CD4-positive, alpha-beta T cell treated with Interleukin-10 for 1 hour (primary cell): ENCODE results near the gene VSIG10L2.
"Not testable (repeated sequence)": the region's sequence is repeated elsewhere in the genome, so short reads cannot be mapped to it uniquely, and the experiment has no call there.

ENCODE experiments used
- DNase-seq: peaks from one replicate; pipeline ENCODE4 v3.0.0-alpha.2; 2020

The VSIG10L2 gene

DNA sequence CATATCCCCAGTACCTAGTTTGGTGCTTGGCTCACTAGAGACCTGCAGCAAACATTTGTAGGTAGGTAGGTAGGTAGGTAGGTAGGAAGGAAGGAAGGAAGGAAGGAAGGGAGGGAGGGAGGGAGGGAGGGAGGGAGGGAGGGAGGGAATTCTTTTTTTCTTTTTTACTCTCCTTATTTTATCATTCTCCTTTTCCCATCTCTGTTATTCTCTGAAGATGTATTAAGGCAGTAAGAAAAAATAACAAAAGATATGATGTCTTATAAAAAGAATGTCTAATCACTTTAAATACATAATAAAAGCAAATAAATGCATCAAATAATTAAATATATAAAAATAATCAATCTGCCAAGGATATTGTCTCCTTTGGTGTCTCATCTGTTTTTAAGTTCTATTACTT, 28.4 kb downstream of the VSIG10L2 start:
- DNase-seq, result no peak

DNA sequence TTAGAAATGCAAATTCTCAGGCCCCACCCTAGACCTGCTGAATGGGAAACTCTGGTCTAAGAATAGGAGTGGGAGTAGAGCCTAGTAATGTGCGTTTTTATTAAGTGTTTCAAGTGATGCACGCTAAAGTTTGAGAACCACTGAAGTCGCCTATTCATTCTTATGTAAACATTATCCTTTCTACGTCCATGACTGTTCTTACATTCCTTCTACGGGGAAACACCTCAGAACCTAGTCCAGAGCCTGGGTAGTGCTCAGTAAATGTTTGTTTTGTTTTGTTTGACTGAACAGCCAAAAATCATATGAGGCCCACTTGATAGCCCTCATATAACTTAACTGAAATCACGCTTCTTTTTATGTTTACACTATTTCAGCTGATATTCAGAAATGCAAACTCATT, 29.8 kb downstream of the VSIG10L2 start:
- DNase-seq, result no peak

DNA sequence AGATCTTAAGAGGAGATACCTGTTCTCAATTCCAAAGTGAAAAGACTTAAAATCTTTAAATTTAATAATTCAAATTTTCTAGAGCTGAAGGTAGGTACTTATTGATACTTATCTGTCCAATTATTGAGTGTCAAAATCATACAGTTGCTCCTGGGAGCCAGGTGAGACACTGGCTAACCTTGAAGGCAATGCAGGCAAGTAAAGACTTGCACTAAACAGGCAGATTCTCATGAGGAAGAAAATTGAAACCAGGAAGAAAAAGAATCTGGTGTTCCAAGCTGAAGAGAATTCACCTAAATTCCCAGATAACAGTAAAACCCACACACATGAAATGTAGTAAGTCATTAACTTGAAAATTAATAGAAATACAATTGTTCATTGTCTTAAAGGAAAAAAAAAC, 30.3 kb downstream of the VSIG10L2 start:
- DNase-seq, result no peak

DNA sequence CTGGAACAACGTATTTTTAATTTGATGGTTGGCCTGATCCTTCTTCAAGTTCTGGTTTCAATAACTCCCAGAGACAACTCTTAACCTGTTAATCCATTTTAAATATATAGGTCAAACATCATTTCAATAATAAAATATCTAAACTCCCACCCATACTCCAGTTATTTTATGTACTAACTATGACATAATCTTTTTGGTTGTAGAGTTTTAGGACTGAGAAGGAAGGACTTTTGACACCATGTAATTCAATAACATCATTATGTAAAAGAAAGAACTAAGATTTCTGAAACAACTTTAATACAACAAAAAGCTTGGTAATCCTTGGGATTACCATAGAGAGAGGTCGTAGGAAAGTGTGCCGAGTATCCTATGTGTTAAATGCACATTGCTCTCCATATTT, 31.5 kb downstream of the VSIG10L2 start:
- DNase-seq, result no peak

DNA sequence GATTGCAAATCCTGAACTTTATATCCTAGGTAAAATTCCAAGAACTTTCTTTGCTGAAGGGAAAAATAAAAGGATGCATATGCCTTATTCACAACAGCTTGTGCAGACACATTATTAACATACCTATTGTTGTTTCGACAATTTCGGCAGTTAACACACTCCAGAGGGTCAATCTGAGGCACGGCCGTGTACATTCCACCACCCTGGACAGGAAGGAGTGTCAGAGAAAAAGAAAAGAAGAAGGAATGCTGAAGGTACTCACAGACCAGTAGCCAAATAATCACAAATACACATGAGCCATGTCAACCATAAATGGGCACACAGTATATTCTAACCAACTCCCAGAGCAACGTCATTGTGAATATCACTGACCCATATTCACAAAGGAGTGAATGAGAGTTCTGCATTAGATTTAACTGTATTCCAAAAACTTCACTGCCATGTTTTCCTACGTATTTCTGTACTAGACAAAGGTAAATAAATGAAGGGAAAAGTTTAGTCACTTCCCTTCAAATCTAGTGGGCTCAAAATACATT, 32.4 kb downstream of the VSIG10L2 start:
- DNase-seq, result no peak

DNA sequence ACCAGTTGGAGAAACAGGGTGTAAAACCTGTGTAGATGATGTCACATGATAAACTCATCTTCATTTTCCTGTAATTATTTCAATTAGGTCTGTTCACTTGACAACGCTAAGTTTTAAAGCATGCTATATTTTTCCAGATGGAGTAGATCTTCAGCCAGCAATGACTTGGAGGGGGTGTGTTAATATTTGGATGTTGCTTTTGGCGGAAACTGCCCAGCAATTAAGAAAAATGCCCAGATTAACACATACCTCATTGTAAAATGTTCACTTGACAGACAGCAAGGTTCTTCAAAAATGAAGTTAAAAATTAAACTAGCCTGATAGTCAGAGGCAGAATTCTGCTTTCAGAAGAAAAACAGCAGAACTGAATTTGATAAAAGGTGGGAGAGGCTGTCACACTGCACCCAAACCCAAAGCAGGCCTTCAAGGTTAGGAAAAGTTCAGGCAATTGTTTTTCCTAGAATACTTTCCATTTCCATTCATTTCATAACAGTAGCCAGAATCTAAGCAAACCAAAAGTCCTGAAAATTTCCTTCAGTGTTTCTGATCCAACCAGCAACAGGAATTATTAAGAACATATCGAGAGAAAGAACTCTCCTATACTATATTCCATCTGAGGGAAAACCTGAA, 33.0 kb downstream of the VSIG10L2 start:
- DNase-seq, result no peak

DNA sequence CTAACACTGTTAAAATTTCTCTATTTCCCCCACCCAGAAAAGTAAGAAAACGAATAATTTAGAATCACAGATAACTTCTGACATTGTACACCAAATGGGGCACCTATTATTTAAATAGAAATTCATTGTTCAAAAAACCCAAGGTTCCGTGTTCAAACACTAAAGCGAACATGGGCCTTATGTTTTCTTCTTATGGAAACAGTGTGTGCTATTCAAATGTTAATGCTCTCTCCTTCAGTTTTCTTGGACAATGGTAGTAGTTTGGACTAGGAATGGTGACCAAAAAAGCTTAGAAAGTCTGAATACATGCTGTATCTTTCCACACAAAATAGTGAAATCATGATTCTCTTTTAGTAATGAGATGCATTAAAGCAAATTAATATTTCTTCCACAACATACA, 33.7 kb downstream of the VSIG10L2 start:
- no peak for DNase-seq

DNA sequence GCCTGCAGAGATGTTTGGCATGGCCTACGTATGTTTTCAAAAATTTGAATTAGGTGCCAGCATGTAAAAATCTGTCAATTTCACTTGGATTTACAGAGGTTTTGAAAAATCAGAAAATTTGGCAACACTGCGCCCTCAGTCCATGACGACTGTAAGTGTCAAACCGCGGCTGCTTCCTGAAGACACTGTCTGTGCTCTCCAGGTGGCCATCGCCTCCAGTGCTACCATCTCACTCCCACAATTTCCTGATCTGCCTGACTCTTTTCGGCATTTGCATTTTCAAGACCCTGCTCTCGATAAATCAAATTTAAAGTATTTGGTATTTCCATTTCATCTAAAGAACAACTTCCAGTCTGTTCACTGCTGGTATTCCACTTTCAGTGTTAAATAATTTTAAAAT, 34.6 kb downstream of the VSIG10L2 start:
- no peak for DNase-seq

DNA sequence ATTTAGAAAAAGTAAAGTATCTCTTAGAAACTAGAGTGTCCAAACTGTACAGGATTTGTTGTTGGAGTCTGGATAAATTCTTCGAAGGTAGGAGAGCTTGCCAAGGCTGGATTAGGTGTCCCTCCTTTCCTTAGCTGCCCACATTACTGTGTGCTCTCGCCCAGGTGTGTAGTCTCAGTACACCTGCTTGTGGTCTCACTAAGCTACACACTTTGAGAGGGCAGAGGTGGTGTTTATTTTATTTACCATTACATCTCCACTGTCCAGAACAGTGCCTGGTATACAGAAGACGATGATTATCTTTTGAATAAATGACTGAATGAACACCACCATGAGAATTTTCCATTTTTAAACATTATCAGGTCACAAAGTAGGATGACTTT, 36.5 kb downstream of the VSIG10L2 start:
- DNase-seq, result no peak

DNA sequence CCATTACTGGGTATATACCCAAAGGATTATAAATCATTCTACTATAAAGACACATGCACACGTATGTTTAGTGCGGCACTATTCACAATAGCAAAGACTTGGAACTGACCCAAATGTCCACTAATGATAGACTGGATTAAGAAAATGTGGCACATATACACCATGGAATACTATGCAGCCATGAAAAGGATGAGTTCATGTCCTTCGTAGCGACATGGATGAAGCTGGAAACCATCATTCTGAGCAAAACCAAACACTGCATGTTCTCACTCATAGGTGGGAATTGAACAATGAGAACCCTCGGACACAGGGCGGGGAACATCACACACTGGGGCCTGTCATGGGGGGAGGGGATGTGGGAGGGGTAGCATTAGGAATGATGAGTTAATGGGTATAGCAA, 40.1 kb downstream of the VSIG10L2 start:
- not testable (repeated sequence) for DNase-seq

DNA sequence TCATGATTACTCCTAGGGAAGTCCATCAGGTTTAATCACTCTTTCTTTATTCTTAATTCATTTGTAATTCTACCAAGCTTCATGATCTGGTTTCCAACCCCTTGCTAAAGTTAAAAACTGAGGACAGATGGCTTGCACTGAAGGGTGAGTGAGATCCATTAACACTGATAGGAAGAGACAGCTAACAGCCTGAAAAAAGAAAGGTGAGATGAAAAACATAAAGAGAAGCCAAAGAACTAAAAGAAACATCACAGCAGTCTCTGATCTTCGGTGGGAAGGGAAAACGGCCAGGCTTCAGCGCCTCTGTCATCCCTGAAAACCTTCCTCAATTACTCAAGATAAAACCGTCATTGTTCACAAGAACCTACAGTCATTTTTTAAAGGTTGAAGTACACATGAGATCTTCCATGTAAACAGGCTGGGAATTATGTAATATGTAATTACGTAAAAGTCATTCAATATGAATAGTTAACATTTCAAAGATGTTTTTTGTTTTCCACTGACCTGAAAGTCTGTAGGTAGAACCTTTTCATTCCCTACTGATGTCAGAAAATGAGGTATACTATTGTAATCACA, 41.3 kb downstream of the VSIG10L2 start:
- DNase-seq, result no peak

DNA sequence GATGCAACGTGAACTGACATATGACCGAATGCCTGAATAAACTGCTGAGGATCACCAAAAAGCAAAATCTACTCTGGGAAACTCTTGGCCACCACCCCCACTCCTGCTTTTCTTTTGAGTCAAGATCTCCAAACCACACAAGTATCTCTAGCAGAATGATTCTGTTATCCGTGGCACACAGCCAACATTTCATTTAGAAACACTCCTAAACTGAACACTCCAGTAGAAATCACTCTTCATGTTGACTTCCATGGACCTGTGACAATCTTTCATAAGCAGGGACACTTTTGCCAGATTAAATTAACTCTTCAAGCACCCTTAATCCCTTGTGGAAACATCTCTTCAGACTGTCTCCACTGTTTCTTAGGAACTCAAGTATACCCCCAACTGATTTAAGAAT, 44.4 kb downstream of the VSIG10L2 start:
- DNase-seq, result no peak

DNA sequence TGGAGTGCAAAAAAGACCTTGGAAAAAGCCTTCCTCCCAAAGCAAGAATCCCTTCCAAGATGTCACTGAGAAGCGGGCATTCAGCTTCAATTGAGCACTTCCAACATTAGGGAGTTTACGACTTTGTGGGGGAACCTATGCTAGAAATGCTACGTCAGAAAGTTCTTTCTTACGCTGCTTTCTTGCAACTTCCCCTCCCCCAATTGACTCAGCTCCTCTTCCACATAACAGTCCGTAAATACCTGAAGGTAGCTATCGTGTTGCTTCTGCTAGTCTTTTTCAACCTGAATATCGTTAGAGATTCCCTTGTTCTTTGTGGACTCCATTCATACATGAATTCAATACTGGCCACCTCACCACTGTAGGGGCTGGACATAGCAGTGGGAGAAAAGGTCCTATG, 47.0 kb downstream of the VSIG10L2 start:
- no peak for DNase-seq

DNA sequence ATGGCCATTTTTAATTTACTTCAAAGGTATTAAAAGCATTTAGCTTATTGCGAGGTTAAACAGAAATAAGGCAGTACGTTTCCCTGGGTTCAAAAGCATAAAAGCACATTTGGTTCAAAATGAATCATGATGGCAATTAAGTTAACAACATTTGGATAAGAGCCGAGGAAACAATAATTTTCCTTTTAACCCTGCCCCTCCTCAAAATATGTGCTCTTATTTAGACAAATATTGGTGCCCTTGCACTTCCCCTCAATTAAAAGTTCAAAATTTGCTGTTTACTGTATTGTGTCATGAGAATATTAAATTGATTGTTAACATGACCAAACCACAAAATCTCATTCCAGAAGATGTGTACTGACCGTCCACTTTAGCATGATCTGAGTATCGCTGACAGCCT, 48.7 kb downstream of the VSIG10L2 start:
- no peak for DNase-seq

DNA sequence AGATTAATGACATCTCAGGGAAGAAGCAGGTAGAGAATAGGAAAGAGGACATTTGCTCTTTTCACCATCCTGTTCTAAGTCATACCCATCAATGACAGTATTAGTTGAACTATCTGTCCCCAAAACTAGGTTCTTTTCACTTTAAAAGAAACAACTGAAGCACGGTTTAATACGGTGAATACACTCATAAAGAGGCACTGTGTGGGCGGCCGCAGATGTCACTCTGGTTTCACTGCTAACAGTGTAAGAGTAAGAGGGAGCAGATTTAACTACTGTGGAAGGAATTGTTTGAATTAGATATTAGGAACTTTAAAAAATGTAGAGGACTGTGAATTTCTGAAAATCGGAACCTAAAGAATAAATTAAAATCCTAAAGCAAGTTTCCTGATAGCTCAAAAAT, 49.5 kb downstream of the VSIG10L2 start:
- DNase-seq, result no peak

DNA sequence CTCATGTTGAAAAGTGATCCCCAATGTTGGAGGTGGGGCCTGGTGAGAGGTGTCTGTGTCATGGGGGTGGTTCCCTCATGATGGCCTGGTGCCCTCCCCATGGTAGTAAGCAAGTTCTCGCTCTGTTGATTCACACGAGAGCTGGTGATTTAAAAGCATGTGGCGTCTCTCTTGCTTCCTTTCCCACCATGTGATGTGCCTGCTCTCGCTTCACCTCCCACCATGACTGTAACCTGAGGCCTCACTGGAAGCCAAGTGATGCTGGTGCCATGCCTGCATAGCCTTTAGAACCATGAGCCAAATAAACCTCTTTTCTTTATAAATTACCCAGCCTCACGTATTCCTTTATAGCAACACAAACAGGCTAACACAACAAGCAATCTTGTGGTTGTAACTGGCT, 52.4 kb downstream of the VSIG10L2 start:
- no peak for DNase-seq

DNA sequence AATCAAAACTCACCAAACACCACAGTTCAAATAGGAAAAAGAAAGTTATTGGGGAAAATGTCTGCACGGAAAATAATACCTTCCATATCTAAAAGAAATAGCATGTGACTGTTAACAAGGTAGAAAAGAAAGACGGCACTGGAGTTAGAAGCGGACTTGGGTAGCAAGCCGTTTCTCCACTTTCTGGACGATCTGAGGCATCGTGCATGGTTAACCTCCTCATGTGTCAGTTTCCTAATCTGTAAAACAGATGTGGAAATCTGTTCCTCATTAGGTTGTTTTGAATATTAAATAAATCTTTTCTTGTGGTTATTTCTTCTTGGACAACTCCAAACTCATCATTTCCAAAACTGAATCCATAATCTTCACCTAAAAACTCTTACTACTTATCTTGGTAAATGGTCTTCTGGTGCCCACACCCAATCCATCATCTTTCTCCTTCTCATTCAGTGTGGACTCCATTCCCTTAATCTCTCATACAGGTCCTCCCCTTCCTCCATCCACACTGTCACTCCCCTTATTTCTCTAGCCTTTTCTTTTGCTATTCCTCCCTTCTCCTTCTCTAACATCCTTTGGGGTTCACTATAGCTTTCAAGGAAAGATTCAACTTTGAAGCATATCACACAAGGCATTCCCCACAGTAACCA, 53.5 kb downstream of the VSIG10L2 start:
- DNase-seq, result no peak

DNA sequence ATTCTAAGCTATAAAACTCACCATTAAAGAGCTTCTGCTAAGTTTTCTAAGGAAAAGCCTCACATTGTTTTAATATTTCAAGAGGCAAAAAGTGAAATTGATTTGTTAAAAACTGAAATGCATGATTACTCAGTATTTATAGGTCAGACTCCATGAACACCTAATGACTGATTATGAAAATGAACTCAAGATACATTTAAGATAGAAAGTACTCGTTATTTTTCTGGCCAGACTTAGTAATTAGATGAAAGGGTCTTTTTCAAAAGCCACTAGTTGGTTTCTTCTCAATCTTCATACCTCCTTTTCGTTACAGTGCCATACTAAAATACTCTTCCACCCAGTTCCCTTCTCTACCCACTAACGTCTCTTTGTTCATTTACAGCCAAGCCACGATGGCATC, 56.3 kb downstream of the VSIG10L2 start:
- DNase-seq, result no peak
